Peyer's patch (tissue), 4 donors: ENCODE data around the gene PAK6.

Source experiments
- CTCF ChIP-seq, 6 experiments: fragments of 450-650 bp in 4 of 6; fragments of 200-600 bp in 2 of 6; sonication (generic) in 1 of 6; IDR thresholded peaks; one replicate each; pipeline ENCODE4 v1.5.1; 2017 to 2019; ENCODE audit warnings: antibody characterized with exemption in 6 of 6, mild to moderate bottlenecking in 3 of 6, moderate library complexity in 1 of 6
- POLR2A ChIP-seq, 2 donors: fragments of 450-650 bp; IDR thresholded peaks; one replicate each; pipeline ENCODE4 v1.5.1; 2017; ENCODE audit warnings: antibody characterized with exemption in 2 of 2, mild to moderate bottlenecking in 2 of 2, moderate library complexity in 2 of 2

DNA sequence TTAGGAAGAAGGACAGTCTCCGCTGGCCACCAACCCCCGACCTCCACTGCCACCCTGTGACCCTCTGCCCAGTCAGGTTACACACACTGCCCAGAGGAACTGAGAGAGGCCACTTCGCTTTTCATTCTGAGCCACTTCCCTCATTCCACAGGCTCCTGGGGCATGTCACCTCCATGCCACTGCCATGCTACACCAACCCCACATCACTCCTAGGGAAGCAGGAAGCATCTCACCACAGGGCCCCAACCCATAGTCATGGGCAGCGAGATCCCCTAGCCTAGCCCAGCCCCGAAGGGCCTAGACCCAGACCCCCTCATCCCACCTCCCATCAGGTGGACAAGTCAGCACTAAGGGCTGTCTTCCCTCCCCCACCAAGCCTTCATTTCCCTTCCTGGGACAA is 67.5 kb downstream of the PAK6 start:
- TF ChIP-seq CTCF (IDR thresholded peaks at IDR 0.05), result no peak
- TF ChIP-seq POLR2A (IDR thresholded peaks at IDR 0.05), result no peak
